WTC11 (cell line): ENCODE results near the gene ACOX2. TPM values are rescaled to one million over a fixed set of nuclear protein-coding genes. Genes with fewer than 3 reads are reported as not detected.

Source experiments
- ATAC-seq: fragments of 200-7000 bp; cut with Tn5 transposase; 2 replicates; pipeline ENCODE4 v1.10.0; 2021; ENCODE audit warnings: mild to moderate bottlenecking, moderate library complexity
- CTCF ChIA-PET: fragments of 300-600 bp; sonication (Branson Sonifier 250); formaldehyde crosslinking; loops from one replicate; lab custom pipeline; 2021; ENCODE audit warnings: antibody characterized with exemption; lab: Charles Lee
- POLR2A ChIA-PET: fragments of 350-600 bp; sonication (Branson Sonifier 250); formaldehyde crosslinking; loops from one replicate; lab custom pipeline; 2021; ENCODE audit warnings: antibody characterized with exemption; lab: Charles Lee
- DNase-seq: peaks from one replicate; pipeline ENCODE4 v3.0.0; 2021; ENCODE audit warnings: low spot score
- H3K27ac Mint-ChIP-seq: 2 replicates; pipeline ENCODE4 v1.8.0; 2021; ENCODE audit warnings: mixed read lengths
- H3K27me3 Mint-ChIP-seq: 2 replicates; pipeline ENCODE4 v1.8.0; 2021; ENCODE audit warnings: low read depth, mild to moderate bottlenecking, moderate library complexity, mixed read lengths
- H3K36me3 Mint-ChIP-seq: 2 replicates; pipeline ENCODE4 v1.8.0; 2021; ENCODE audit warnings: mixed read lengths
- H3K4me1 Mint-ChIP-seq: 2 replicates; pipeline ENCODE4 v1.8.0; 2022; ENCODE audit warnings: mixed read lengths
- H3K4me3 Mint-ChIP-seq: 2 replicates; pipeline ENCODE4 v1.8.0; 2021; ENCODE audit warnings: mild to moderate bottlenecking, moderate library complexity, mixed read lengths
- H3K9me3 Mint-ChIP-seq: 2 replicates; pipeline ENCODE4 v1.8.0; 2021; ENCODE audit warnings: mixed read lengths
- ATF1 ChIP-seq: sonication (generic); formaldehyde crosslinking; IDR thresholded peaks from 2 replicates; pipeline ENCODE4 v1.8.1; 2023; ENCODE audit warnings: mild to moderate bottlenecking, moderate library complexity, missing genetic modification reagents
- ESRRA ChIP-seq: sonication (generic); formaldehyde crosslinking; IDR thresholded peaks from 2 replicates; pipeline ENCODE4 v1.8.1; 2022; ENCODE audit warnings: mild to moderate bottlenecking, missing genetic modification reagents, borderline replicate concordance
- FOXP1 ChIP-seq: sonication (generic); formaldehyde crosslinking; IDR thresholded peaks from 2 replicates; pipeline ENCODE4 v1.8.0; 2022; ENCODE audit warnings: missing genetic modification reagents, mild to moderate bottlenecking, moderate library complexity, borderline replicate concordance
- GABPB1 ChIP-seq: sonication (generic); formaldehyde crosslinking; IDR thresholded peaks from 2 replicates; pipeline ENCODE4 v1.8.1; 2023; ENCODE audit warnings: mild to moderate bottlenecking, missing genetic modification reagents
- NR3C1 ChIP-seq: sonication (generic); formaldehyde crosslinking; conservative IDR thresholded peaks from 2 replicates; pipeline ENCODE4 v1.8.1; 2023; ENCODE audit warnings: low read depth, mild to moderate bottlenecking, missing genetic modification reagents
- OVOL2 ChIP-seq: fragments of 250-450 bp; sonication (Bioruptor Pico); IDR thresholded peaks from 2 replicates; pipeline ENCODE4 v1.9.0; 2021; ENCODE audit warnings: mild to moderate bottlenecking, borderline replicate concordance
- TEAD1 ChIP-seq: sonication (generic); formaldehyde crosslinking; IDR thresholded peaks from 2 replicates; pipeline ENCODE4 v1.8.0; 2022; ENCODE audit warnings: mild to moderate bottlenecking, missing genetic modification reagents
- TEAD4 ChIP-seq: sonication (generic); formaldehyde crosslinking; IDR thresholded peaks from 2 replicates; pipeline ENCODE4 v1.8.0; 2022; ENCODE audit warnings: mild to moderate bottlenecking, missing genetic modification reagents
- total RNA-seq: library from RNA; stranded (reverse); gene quantifications from 3 replicates; pipeline ENCODE4 v1.2.3, GENCODE V29; 2021
- TF ChIP-seq, protein P1 (sequence below): sonication (generic); formaldehyde crosslinking; IDR thresholded peaks from 2 replicates; pipeline ENCODE4 v1.8.0; 2023; ENCODE audit warnings: missing genetic modification reagents, mild to moderate bottlenecking, borderline replicate concordance
- TF ChIP-seq, protein P2 (sequence below): sonication (generic); formaldehyde crosslinking; IDR thresholded peaks from 2 replicates; pipeline ENCODE4 v1.8.1; 2023; ENCODE audit warnings: mild to moderate bottlenecking, missing genetic modification reagents
- TF ChIP-seq, protein P3 (sequence below): fragments of 250-450 bp; sonication (Bioruptor Pico); conservative IDR thresholded peaks from 2 replicates; pipeline ENCODE4 v1.9.0; 2021; ENCODE audit warnings: mild to moderate bottlenecking
- TF ChIP-seq, protein P4 (sequence below): sonication (generic); formaldehyde crosslinking; IDR thresholded peaks from 2 replicates; pipeline ENCODE4 v1.8.0; 2022; ENCODE audit warnings: mild to moderate bottlenecking, missing genetic modification reagents
- TF ChIP-seq, protein P5 (sequence below): sonication (generic); formaldehyde crosslinking; IDR thresholded peaks from 2 replicates; pipeline ENCODE4 v1.8.1; 2022; ENCODE audit warnings: mild to moderate bottlenecking, moderate library complexity, missing genetic modification reagents
- TF ChIP-seq, protein P6 (sequence below): sonication (generic); formaldehyde crosslinking; IDR thresholded peaks from 2 replicates; pipeline ENCODE4 v1.8.0; 2022; ENCODE audit warnings: mild to moderate bottlenecking, missing genetic modification reagents
- TF ChIP-seq, protein P7 (sequence below): fragments of 250-450 bp; sonication (Bioruptor Pico); IDR thresholded peaks from 2 replicates; pipeline ENCODE4 v1.9.0; 2021; ENCODE audit warnings: moderate library complexity, mild to moderate bottlenecking, inconsistent platforms, borderline replicate concordance
- TF ChIP-seq, protein P8 (sequence below): sonication (generic); formaldehyde crosslinking; IDR thresholded peaks from 2 replicates; pipeline ENCODE4 v1.8.0; 2023; ENCODE audit warnings: missing genetic modification reagents

The ACOX2 gene
- total RNA-seq, 1 experiment from 2014 or later: 1.1 TPM

DNA sequence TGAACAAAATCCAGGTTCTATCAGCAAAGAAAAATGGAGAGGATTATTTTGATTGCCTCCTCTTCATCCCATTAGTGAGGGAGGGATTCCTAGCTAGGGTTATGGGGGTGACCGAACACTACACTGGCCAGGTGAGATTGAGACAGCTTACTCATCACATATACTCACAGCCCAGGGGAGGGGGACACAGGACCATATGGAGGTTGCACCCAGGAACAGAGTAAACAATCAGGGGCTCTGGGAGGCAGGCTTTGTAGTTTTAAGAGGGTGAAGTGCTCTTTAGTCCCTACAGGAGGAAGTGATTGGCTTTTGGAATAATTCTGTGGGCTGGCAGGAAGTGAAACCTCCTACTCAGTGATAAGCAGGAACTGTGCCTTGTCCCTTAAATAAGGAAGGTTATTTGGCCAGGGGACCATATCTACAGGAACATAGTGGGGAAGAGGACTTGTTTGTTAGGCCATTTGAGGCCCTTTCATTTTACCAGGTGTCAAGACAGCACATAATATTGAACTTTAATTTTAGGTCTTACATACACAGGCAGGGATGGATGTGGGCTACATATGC lies 62.6 kb downstream of the ACOX2 start (continued):
- TF ChIP-seq, protein P1, sequence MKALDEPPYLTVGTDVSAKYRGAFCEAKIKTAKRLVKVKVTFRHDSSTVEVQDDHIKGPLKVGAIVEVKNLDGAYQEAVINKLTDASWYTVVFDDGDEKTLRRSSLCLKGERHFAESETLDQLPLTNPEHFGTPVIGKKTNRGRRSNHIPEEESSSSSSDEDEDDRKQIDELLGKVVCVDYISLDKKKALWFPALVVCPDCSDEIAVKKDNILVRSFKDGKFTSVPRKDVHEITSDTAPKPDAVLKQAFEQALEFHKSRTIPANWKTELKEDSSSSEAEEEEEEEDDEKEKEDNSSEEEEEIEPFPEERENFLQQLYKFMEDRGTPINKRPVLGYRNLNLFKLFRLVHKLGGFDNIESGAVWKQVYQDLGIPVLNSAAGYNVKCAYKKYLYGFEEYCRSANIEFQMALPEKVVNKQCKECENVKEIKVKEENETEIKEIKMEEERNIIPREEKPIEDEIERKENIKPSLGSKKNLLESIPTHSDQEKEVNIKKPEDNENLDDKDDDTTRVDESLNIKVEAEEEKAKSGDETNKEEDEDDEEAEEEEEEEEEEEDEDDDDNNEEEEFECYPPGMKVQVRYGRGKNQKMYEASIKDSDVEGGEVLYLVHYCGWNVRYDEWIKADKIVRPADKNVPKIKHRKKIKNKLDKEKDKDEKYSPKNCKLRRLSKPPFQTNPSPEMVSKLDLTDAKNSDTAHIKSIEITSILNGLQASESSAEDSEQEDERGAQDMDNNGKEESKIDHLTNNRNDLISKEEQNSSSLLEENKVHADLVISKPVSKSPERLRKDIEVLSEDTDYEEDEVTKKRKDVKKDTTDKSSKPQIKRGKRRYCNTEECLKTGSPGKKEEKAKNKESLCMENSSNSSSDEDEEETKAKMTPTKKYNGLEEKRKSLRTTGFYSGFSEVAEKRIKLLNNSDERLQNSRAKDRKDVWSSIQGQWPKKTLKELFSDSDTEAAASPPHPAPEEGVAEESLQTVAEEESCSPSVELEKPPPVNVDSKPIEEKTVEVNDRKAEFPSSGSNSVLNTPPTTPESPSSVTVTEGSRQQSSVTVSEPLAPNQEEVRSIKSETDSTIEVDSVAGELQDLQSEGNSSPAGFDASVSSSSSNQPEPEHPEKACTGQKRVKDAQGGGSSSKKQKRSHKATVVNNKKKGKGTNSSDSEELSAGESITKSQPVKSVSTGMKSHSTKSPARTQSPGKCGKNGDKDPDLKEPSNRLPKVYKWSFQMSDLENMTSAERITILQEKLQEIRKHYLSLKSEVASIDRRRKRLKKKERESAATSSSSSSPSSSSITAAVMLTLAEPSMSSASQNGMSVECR (CRISPR knock-in tag): no peak
- TF ChIP-seq OVOL2 (CRISPR knock-in tag) (no peak), ATF1 (CRISPR knock-in tag) (no peak)
- TF ChIP-seq, protein P2, sequence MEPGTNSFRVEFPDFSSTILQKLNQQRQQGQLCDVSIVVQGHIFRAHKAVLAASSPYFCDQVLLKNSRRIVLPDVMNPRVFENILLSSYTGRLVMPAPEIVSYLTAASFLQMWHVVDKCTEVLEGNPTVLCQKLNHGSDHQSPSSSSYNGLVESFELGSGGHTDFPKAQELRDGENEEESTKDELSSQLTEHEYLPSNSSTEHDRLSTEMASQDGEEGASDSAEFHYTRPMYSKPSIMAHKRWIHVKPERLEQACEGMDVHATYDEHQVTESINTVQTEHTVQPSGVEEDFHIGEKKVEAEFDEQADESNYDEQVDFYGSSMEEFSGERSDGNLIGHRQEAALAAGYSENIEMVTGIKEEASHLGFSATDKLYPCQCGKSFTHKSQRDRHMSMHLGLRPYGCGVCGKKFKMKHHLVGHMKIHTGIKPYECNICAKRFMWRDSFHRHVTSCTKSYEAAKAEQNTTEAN (CRISPR knock-in tag): no peak
- TF ChIP-seq, all 79 proteins: peak for 0

DNA sequence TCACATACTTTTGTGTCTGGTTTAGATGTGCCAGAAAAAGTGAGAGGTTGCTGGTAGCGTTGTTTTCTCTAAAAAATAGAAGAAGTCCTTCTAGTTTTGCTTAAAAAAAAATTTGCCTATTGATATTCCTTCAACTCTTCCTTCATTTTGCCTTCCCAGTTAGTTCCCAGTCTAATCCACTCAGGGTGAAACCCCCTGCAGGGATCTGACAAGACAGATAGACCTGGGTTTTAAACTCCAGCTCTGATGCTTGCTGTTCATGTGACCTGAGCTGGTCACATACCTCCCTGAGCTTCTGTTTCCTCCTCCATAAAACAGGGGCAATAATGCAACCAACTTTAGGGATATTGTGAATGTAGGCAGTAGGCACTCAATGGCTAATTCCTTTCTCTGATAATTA lies 63.7 kb downstream of the ACOX2 start:
- no peak overlapping the region for H3K4me3 Mint-ChIP-seq
- no peaks in the 10 kb centered on the region for H3K36me3 Mint-ChIP-seq
- H3K27me3 Mint-ChIP-seq: no peaks in the 10 kb centered on the region
- H3K27ac Mint-ChIP-seq: no peak overlapping the region
- H3K9me3 Mint-ChIP-seq: no peaks in the 10 kb centered on the region; the same call in 1 of the 2 replicates
- DNase-seq (no peak), ATAC-seq (no peak)
- CTCF ChIA-PET: interaction anchor here (1.1 to 2.9 kb wide), 4 partner anchors 10 to 167 kb away, joined by 4 to 17 read pairs (median 4); partner anchors contain the start of genes HTD2, KCTD6 and RPP14
- POLR2A ChIA-PET: no interaction called here
- H3K4me1 Mint-ChIP-seq: peaks cover 31% of the 10 kb centered on the region
- TF ChIP-seq, protein P1 (CRISPR knock-in tag): no peak
- TF ChIP-seq, protein P3, sequence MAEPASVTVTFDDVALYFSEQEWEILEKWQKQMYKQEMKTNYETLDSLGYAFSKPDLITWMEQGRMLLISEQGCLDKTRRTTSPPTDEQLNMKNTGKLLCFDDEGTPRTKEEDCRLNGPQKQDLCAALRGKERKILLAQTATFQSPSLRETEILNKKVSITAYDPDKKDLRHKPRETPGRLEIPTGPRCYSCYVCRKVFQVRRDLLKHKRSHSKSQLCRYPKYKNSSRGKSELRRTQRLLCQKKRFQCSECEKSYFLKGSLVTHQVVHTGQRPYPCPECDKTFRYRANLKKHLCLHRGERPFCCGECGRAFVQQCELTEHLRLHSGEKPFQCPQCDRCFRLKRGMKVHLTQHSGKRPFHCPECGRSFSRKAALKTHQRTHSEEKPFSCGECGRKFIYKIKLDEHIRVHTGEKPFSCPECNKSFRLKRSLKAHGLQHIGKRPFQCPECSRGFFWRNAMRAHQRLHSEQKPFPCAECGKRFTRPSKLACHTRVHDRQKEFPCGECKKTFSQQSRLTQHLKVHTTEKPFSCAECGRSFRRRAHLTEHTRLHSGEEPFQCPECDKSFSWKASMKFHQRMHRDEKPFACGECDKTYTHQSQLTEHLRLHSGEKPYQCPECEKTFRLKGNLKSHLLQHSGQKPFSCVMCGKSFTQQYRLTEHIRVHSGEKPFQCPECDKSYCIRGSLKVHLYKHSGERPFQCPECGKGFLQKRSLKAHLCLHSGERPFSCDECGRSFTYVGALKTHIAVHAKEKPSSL (CRISPR knock-in tag): no peak
- TF ChIP-seq, protein P4, sequence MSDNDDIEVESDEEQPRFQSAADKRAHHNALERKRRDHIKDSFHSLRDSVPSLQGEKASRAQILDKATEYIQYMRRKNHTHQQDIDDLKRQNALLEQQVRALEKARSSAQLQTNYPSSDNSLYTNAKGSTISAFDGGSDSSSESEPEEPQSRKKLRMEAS (CRISPR knock-in tag): no peak
- no peak for TF ChIP-seq ESRRA (CRISPR knock-in tag)
- TF ChIP-seq TEAD4: no peak
- no peak for TF ChIP-seq GABPB1 (CRISPR knock-in tag)
- TF ChIP-seq, protein P5, sequence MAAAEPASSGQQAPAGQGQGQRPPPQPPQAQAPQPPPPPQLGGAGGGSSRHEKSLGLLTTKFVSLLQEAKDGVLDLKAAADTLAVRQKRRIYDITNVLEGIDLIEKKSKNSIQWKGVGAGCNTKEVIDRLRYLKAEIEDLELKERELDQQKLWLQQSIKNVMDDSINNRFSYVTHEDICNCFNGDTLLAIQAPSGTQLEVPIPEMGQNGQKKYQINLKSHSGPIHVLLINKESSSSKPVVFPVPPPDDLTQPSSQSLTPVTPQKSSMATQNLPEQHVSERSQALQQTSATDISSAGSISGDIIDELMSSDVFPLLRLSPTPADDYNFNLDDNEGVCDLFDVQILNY (CRISPR knock-in tag): no peak
- TF ChIP-seq TEAD1: no peak
- TF ChIP-seq, protein P2 (CRISPR knock-in tag): no peak
- no peak for TF ChIP-seq NR3C1
- no peak for TF ChIP-seq FOXP1 (CRISPR knock-in tag)
- TF ChIP-seq, protein P6, sequence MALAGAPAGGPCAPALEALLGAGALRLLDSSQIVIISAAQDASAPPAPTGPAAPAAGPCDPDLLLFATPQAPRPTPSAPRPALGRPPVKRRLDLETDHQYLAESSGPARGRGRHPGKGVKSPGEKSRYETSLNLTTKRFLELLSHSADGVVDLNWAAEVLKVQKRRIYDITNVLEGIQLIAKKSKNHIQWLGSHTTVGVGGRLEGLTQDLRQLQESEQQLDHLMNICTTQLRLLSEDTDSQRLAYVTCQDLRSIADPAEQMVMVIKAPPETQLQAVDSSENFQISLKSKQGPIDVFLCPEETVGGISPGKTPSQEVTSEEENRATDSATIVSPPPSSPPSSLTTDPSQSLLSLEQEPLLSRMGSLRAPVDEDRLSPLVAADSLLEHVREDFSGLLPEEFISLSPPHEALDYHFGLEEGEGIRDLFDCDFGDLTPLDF (CRISPR knock-in tag): no peak
- TF ChIP-seq, protein P7, sequence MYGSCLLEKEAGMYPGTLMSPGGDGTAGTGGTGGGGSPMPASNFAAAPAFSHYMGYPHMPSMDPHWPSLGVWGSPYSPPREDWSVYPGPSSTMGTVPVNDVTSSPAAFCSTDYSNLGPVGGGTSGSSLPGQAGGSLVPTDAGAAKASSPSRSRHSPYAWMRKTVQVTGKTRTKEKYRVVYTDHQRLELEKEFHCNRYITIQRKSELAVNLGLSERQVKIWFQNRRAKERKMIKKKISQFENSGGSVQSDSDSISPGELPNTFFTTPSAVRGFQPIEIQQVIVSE (CRISPR knock-in tag): no peak
- TF ChIP-seq, protein P8, sequence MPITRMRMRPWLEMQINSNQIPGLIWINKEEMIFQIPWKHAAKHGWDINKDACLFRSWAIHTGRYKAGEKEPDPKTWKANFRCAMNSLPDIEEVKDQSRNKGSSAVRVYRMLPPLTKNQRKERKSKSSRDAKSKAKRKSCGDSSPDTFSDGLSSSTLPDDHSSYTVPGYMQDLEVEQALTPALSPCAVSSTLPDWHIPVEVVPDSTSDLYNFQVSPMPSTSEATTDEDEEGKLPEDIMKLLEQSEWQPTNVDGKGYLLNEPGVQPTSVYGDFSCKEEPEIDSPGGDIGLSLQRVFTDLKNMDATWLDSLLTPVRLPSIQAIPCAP: no peak
